Measurements from ENCODE around the gene UBASH3B.

DNA sequence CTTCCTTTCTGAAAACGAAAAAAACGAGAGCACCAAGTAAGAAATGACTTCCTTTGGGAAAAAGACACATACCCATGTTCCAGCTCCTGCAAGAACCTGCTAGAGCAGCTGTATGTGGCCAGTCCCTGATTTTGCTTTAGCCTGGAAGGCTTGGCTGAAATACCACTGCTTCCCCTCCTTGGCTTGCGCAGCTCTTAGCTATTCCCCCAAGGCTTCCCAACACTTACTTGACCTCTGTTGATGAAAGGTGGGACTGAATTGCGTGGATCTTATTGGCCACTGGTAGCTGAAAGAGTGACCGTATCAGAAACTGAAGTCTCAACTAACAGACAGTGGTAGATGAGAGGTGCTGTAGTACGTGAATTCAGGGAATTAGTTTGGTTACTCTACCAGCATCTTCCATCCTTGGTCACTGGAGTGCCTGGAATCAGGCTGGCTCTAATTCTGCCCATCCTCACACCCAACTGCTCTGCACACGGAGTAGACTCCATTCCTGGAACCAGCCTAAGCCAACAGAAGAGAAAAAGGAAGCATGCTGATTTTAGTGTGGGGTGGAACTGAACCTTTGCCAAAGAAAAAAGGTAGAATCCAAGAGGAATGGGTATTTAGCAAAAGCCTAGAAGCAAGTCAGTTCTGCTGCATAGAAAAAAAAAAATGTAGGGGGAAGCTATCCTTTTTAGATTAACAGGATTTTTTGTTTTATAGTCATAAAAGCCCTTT, 109.0 kb downstream of the UBASH3B start:
- TF ChIP-seq, protein P1, sequence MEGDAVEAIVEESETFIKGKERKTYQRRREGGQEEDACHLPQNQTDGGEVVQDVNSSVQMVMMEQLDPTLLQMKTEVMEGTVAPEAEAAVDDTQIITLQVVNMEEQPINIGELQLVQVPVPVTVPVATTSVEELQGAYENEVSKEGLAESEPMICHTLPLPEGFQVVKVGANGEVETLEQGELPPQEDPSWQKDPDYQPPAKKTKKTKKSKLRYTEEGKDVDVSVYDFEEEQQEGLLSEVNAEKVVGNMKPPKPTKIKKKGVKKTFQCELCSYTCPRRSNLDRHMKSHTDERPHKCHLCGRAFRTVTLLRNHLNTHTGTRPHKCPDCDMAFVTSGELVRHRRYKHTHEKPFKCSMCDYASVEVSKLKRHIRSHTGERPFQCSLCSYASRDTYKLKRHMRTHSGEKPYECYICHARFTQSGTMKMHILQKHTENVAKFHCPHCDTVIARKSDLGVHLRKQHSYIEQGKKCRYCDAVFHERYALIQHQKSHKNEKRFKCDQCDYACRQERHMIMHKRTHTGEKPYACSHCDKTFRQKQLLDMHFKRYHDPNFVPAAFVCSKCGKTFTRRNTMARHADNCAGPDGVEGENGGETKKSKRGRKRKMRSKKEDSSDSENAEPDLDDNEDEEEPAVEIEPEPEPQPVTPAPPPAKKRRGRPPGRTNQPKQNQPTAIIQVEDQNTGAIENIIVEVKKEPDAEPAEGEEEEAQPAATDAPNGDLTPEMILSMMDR (conservative IDR thresholded peaks at IDR 0.05 in 1 of 2, IDR thresholded peaks at IDR 0.05 in 1 of 2; ENCODE audit: low read depth in 1 of 2, low read length in 2 of 2) = no peak
- no peak for TF ChIP-seq EZH2 (IDR thresholded peaks at IDR 0.05; ENCODE audit: low read length, missing control alignments)

Measured in fibroblast of lung (primary cell).